H1 (cell line): ENCODE data around the gene PLEKHN1.

Experiments
- CBX8 ChIP-seq: fragments of 300-800, 300-1000 bp; sonication (generic); IDR thresholded peaks from 2 replicates; pipeline ENCODE4 v1.7.1; 2016; ENCODE audit warnings: low read depth, low read length, borderline replicate concordance
- CHD1 ChIP-seq: IDR thresholded peaks from 2 replicates; pipeline ENCODE4 v1.6.1; 2012; ENCODE audit warnings: low read depth, low read length, improper control_type of control experiment
- CTCF ChIP-seq, 3 experiments: IDR thresholded peaks; 1 replicate in 2 of 3; 2 replicates in 1 of 3; pipeline versions ENCODE4 v1.5.1 to v1.6.1; 2011; ENCODE audit warnings: low read length in 3 of 3, mild to moderate bottlenecking in 3 of 3, inconsistent platforms in 2 of 3, low read depth in 1 of 3, moderate library complexity in 1 of 3; ENCODE audit not compliant: insufficient read depth in 1 of 3; ENCODE audit errors: control extremely low read depth in 1 of 3
- EP300 ChIP-seq, 2 experiments: IDR thresholded peaks; 1 replicate in 1 of 2; 2 replicates in 1 of 2; pipeline ENCODE4 v1.6.1; 2011 to 2012; ENCODE audit warnings: low read depth in 2 of 2, low read length in 2 of 2, mild to moderate bottlenecking in 2 of 2, borderline replicate concordance in 1 of 2, inconsistent platforms in 1 of 2, moderate library complexity in 1 of 2
- EZH2 ChIP-seq: fragments of 200-600 bp; sonication (generic); IDR thresholded peaks from 2 replicates; pipeline ENCODE4 v1.7.1; 2012; ENCODE audit warnings: low read depth, mild to moderate bottlenecking, moderate library complexity, low read length, inconsistent platforms; ENCODE audit not compliant: severe bottlenecking
- GABPA ChIP-seq: IDR thresholded peaks from 2 replicates; pipeline ENCODE4 v1.6.1; 2011; ENCODE audit warnings: mild to moderate bottlenecking, low read length, moderate library complexity, borderline replicate concordance; ENCODE audit not compliant: insufficient read depth
- POLR2A ChIP-seq, 2 experiments: IDR thresholded peaks; 1 replicate in 1 of 2; 2 replicates in 1 of 2; pipeline ENCODE4 v1.6.1; 2011; ENCODE audit warnings: low read depth in 2 of 2, low read length in 2 of 2, mild to moderate bottlenecking in 2 of 2; ENCODE audit errors: control extremely low read depth in 1 of 2
- POLR2AphosphoS5 ChIP-seq: IDR thresholded peaks from 2 replicates; pipeline ENCODE4 v1.6.1; 2011; ENCODE audit warnings: low read depth, low read length
- RAD21 ChIP-seq, 2 experiments: IDR thresholded peaks in 1 of 2; conservative IDR thresholded peaks in 1 of 2; 2 replicates each; pipeline ENCODE4 v1.6.1; 2011; ENCODE audit warnings: low read depth in 2 of 2, low read length in 2 of 2, improper control_type of control experiment in 1 of 2, inconsistent platforms in 1 of 2, mild to moderate bottlenecking in 1 of 2, moderate library complexity in 1 of 2
- RFX5 ChIP-seq: IDR thresholded peaks from 2 replicates; pipeline ENCODE4 v1.6.1; 2011; ENCODE audit warnings: low read depth, low read length, improper control_type of control experiment, borderline replicate concordance

GRCh38 chr1:970973-971730 is 4.9 kb downstream of the PLEKHN1 start:
- no peak for TF ChIP-seq CHD1
- TF ChIP-seq CTCF (IDR thresholded peaks at IDR 0.05; ENCODE audit: control extremely low read depth in 1 of 3, insufficient read depth in 1 of 3, low read depth in 1 of 3, low read length in 3 of 3) = no peak
- TF ChIP-seq EZH2 = peak; percentile 2
- no peak for TF ChIP-seq RAD21 (IDR thresholded peaks at IDR 0.05 in 1 of 2, conservative IDR thresholded peaks at IDR 0.05 in 1 of 2; ENCODE audit: low read depth in 2 of 2, low read length in 2 of 2)
- TF ChIP-seq CBX8 = no peak
- no peak for TF ChIP-seq RFX5
- TF ChIP-seq GABPA = no peak
- TF ChIP-seq EP300 (IDR thresholded peaks at IDR 0.05; ENCODE audit: borderline replicate concordance in 1 of 2, low read depth in 2 of 2, low read length in 2 of 2) = no peak
- TF ChIP-seq POLR2AphosphoS5 = no peak
- no peak for TF ChIP-seq POLR2A (IDR thresholded peaks at IDR 0.05; ENCODE audit: control extremely low read depth in 1 of 2, low read depth in 2 of 2, low read length in 2 of 2)
